HuH-7.5 (cell line): ENCODE measurements around the gene PTPRN2.

Experiments used
- DNase-seq: peaks from one replicate; pipeline ENCODE4 v3.0.0; 2011; ENCODE audit warnings: low spot score

PTPRN2 gene

GRCh38 chr7:158093156-158093796 is 494.3 kb downstream of the PTPRN2 start:
- DNase-seq = no peak

GRCh38 chr7:158087196-158087595 is 500.4 kb downstream of the PTPRN2 start:
- DNase-seq = no peak

- DNase-seq = no peak
Observed at GRCh38 chr7:158085741-158086695, 501.6 kb downstream of the PTPRN2 start.

- DNase-seq = no peak
Observed at GRCh38 chr7:158084555-158084954, 503.1 kb downstream of the PTPRN2 start.

- DNase-seq = no peak
Observed at GRCh38 chr7:158083526-158084310, 503.9 kb downstream of the PTPRN2 start.

GRCh38 chr7:158082761-158083160 is 504.9 kb downstream of the PTPRN2 start:
- no peak for DNase-seq

GRCh38 chr7:158080899-158081445 is 506.7 kb downstream of the PTPRN2 start:
- DNase-seq = no peak

GRCh38 chr7:158077934-158078910 is 509.4 kb downstream of the PTPRN2 start:
- no peak for DNase-seq

GRCh38 chr7:158077151-158077840 is 510.3 kb downstream of the PTPRN2 start:
- DNase-seq = no peak

- DNase-seq = no peak
Observed at GRCh38 chr7:158076656-158077055, 511.0 kb downstream of the PTPRN2 start.

- no peak for DNase-seq
Observed at GRCh38 chr7:158076215-158076614, 511.4 kb downstream of the PTPRN2 start.

- no peak for DNase-seq
Observed at GRCh38 chr7:158075633-158076001, 512.0 kb downstream of the PTPRN2 start.

GRCh38 chr7:158074896-158075632 is 512.6 kb downstream of the PTPRN2 start:
- DNase-seq = no peak

- DNase-seq = no peak
Observed at GRCh38 chr7:158073845-158074840, 513.5 kb downstream of the PTPRN2 start.

- no peak for DNase-seq
Observed at GRCh38 chr7:158072991-158073730, 514.5 kb downstream of the PTPRN2 start.

GRCh38 chr7:158070222-158070920 is 517.3 kb downstream of the PTPRN2 start:
- no peak for DNase-seq

- DNase-seq = no peak
Observed at GRCh38 chr7:158068853-158069252, 518.8 kb downstream of the PTPRN2 start.
